Measurements from ENCODE around the gene BICD1.

Gene BICD1

DNA sequence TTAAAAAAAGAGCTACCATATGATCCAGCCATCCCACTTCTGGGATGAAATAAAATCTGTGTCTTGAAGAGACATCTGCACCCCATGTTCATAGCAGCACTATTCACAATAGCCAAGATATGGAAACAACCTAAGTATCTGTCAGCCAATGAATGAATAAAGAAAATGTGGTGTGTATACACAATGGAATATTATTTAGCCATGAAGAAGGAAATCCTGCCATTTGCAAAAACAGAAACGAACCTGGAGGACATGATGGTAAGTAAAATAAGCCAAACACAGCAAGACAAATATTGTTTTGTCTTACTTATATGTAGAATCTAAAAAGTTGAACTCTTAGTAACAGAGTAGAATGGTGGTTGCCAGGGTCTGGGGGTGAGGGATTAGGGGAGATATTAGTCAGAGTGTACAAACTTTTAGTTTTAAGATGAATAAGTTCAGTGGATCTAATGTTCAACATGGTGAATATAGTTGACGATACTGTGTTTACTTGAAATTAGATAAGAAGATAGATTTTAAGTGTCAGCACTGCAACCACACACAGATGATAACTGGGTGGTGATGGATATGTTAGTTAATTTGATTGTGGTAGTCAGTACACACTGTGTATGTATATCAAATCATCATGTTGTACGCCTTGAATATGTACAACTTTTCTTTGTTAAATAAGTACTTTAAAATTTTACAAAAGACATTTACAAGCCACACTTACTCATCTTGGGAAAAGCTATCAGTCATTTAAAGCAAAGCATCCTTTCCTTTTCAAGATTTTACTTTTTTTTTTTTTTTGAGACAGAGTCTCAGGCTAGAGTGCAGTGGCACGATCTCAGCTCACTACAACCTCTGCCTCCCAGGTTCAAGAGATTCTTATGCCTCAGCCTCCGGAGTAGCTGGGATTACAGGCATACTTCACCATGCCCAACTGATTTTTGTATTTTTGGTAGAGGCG lies 89.9 kb downstream of the BICD1 start:
- CTCF ChIA-PET: no interaction called here
- no peak for TF ChIP-seq CTCF (IDR thresholded peaks at IDR 0.05; ENCODE audit: insufficient read depth, low read length, missing control alignments)
- no peak for DNase-seq (ENCODE audit: low read depth, low spot score)
- POLR2A ChIA-PET: no interaction called here
- H3K4me3 ChIP-seq (ENCODE audit: low read depth, low read length): no peak overlapping the region

GRCh38 chr12:32197421-32197820 lies 90.8 kb downstream of the BICD1 start:
- TF ChIP-seq CTCF (IDR thresholded peaks at IDR 0.05; ENCODE audit: insufficient read depth, low read length, missing control alignments): no peak
- ChIA-PET POLR2A (no interaction called here), CTCF (no interaction called here)
- no peak for DNase-seq (ENCODE audit: low read depth, low spot score)
- H3K4me3 ChIP-seq (ENCODE audit: low read depth, low read length): no peak overlapping the region

GRCh38 chr12:32198555-32198954 lies 91.9 kb downstream of the BICD1 start:
- POLR2A ChIA-PET: interaction anchor here (1.0 kb wide), 1 partner anchor 19 kb away, joined by 5 read pairs; no protein-coding TSS in a partner anchor
- no peak for TF ChIP-seq CTCF (IDR thresholded peaks at IDR 0.05; ENCODE audit: insufficient read depth, low read length, missing control alignments)
- H3K4me3 ChIP-seq (ENCODE audit: low read depth, low read length): no peak overlapping the region
- CTCF ChIA-PET: no interaction called here
- no peak for DNase-seq (ENCODE audit: low read depth, low spot score)

GRCh38 chr12:32201096-32201495 lies 94.4 kb downstream of the BICD1 start:
- no peak for TF ChIP-seq CTCF (IDR thresholded peaks at IDR 0.05; ENCODE audit: insufficient read depth, low read length, missing control alignments)
- POLR2A ChIA-PET: no interaction called here
- no peak overlapping the region for H3K4me3 ChIP-seq (ENCODE audit: low read depth, low read length)
- CTCF ChIA-PET: interaction anchor here (1.3 kb wide), 1 partner anchor 21 kb away, joined by 3 read pairs; no protein-coding TSS in a partner anchor
- DNase-seq (ENCODE audit: low read depth, low spot score): no peak

GRCh38 chr12:32201976-32202375 lies 95.3 kb downstream of the BICD1 start:
- CTCF ChIA-PET: interaction anchor here (1.3 kb wide), 1 partner anchor 22 kb away, joined by 3 read pairs; no protein-coding TSS in a partner anchor
- no peak for TF ChIP-seq CTCF (IDR thresholded peaks at IDR 0.05; ENCODE audit: insufficient read depth, low read length, missing control alignments)
- POLR2A ChIA-PET: no interaction called here
- H3K4me3 ChIP-seq (ENCODE audit: low read depth, low read length): no peak overlapping the region
- no peak for DNase-seq (ENCODE audit: low read depth, low spot score)

- DNase-seq (ENCODE audit: low read depth, low spot score): no peak
- POLR2A ChIA-PET: no interaction called here
- CTCF ChIA-PET: no interaction called here
- TF ChIP-seq CTCF (IDR thresholded peaks at IDR 0.05; ENCODE audit: insufficient read depth, low read length, missing control alignments): no peak
- no peak overlapping the region for H3K4me3 ChIP-seq (ENCODE audit: low read depth, low read length)
Measured at GRCh38 chr12:32205731-32206130, 99.1 kb downstream of the BICD1 start.

Data from AG04449 (cell line).